Chondrocyte (in vitro differentiated cells): Measurements from ENCODE around the gene PRKG2. TPM values are rescaled to one million over a fixed set of nuclear protein-coding genes. Genes with fewer than 3 reads are reported as not detected.
A peak's percentile ranks its signal among the peaks of the same experiment; 100 is the strongest.

Experiments used
- DNase-seq: peaks from one replicate; pipeline ENCODE4 v3.0.0; 2021; ENCODE audit warnings: mixed read lengths, low spot score
- H3K27ac Mint-ChIP-seq: one replicate; pipeline ENCODE4 v1.8.0; 2021; ENCODE audit warnings: mild to moderate bottlenecking, moderate library complexity, mixed read lengths; ENCODE audit not compliant: unreplicated experiment
- H3K27me3 Mint-ChIP-seq: 2 replicates; pipeline ENCODE4 v1.8.0; 2021; ENCODE audit warnings: low read depth, mixed read lengths
- H3K36me3 Mint-ChIP-seq: 2 replicates; pipeline ENCODE4 v1.8.0; 2021; ENCODE audit warnings: low read depth, mixed read lengths
- H3K4me1 Mint-ChIP-seq: 2 replicates; pipeline ENCODE4 v1.8.0; 2021; ENCODE audit warnings: low read depth, mild to moderate bottlenecking, mixed read lengths
- H3K4me3 Mint-ChIP-seq: one replicate; pipeline ENCODE4 v1.8.0; 2021; ENCODE audit warnings: mild to moderate bottlenecking, moderate library complexity, mixed read lengths; ENCODE audit not compliant: unreplicated experiment
- H3K9me3 Mint-ChIP-seq: 2 replicates; pipeline ENCODE4 v1.8.0; 2021; ENCODE audit warnings: low read depth, mixed read lengths
- total RNA-seq: library from RNA; stranded (reverse); gene quantifications from 3 replicates; pipeline ENCODE4 v1.2.1, GENCODE V29; 2021
- TF ChIP-seq, protein P1 (sequence below): fragments of 200-600 bp; sonication (generic); IDR thresholded peaks from 2 replicates; pipeline ENCODE4 v1.5.0; 2021; ENCODE audit warnings: antibody characterized with exemption, mild to moderate bottlenecking, moderate library complexity

Gene PRKG2
- total RNA-seq, 1 donor from 2014 or later, result not detected

DNA sequence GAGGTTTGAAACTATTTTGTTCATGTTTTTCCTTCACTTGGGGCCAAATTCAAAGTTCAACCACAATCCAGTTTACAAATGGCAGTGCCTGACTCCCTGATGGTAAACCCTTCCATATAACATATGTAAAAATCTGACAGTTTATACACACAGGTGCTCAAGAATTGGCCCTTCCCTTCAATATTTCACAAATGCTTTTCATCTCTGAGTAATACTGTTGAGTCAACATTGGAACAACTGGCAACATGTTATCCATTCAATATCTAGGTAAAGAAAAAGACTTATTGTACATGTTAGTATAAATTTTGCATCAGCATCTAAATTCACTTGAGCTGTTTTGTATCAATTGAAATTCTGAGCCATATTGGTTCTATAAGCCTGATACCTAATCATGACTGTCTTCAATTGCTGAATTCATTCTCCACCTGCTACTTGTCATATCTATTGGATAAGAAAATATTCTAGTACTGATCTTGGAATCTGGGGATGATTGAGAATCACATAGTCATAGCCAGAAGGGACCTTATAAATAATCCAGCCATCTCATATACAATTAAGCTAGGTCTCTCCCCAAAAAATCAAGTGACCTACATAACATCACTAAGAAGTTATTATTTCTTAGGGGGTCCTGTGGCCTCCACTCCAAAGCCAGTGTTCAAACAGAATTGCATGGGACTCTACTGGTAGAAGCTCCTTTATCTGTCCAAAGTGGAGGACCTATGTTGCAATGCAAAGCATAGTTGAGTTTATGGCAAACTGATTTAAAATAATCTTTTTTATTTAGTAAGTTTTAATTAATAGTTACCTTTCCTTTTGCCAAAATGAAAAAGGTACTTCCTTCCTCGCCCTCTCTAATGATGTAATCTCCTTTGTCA, 61.9 kb downstream of the PRKG2 start:
- H3K4me1 Mint-ChIP-seq, result peaks cover 3% of the 10 kb centered on the region
- TF ChIP-seq, protein P1, sequence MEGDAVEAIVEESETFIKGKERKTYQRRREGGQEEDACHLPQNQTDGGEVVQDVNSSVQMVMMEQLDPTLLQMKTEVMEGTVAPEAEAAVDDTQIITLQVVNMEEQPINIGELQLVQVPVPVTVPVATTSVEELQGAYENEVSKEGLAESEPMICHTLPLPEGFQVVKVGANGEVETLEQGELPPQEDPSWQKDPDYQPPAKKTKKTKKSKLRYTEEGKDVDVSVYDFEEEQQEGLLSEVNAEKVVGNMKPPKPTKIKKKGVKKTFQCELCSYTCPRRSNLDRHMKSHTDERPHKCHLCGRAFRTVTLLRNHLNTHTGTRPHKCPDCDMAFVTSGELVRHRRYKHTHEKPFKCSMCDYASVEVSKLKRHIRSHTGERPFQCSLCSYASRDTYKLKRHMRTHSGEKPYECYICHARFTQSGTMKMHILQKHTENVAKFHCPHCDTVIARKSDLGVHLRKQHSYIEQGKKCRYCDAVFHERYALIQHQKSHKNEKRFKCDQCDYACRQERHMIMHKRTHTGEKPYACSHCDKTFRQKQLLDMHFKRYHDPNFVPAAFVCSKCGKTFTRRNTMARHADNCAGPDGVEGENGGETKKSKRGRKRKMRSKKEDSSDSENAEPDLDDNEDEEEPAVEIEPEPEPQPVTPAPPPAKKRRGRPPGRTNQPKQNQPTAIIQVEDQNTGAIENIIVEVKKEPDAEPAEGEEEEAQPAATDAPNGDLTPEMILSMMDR, result no peak
- H3K27ac Mint-ChIP-seq, result no peak overlapping the region
- H3K36me3 Mint-ChIP-seq, result no peaks in the 10 kb centered on the region
- H3K27me3 Mint-ChIP-seq, result peaks cover 1% of the 10 kb centered on the region
- peak overlapping the region; percentile 58 for H3K4me3 Mint-ChIP-seq
- H3K9me3 Mint-ChIP-seq, result peaks cover 8% of the 10 kb centered on the region
- DNase-seq, result no peak

DNA sequence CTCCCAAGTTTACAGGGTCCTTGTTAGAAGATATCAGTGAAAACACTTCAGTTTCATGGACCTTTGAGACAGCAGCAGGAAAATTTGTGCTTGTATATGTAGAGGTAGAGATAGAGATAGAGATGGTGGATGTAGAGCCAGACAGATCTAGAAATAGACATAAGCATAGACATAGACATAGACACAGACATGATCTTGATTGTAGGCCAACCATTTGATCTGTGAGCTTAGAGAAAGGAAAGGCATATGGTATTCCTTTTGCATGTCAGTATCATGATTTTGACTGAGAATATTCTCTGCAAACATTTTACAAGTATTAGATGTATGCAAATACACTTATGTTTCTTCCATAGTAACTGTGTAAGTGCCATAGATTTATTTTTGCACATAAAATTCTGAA, 65.0 kb downstream of the PRKG2 start:
- Mint-ChIP-seq H3K4me3 (no peak overlapping the region), H3K27me3 (peaks cover 1% of the 10 kb centered on the region), H3K4me1 (peaks cover 3% of the 10 kb centered on the region), H3K27ac (no peak overlapping the region), H3K9me3 (no peaks in the 10 kb centered on the region), H3K36me3 (no peaks in the 10 kb centered on the region)
- DNase-seq, result no peak
- TF ChIP-seq, protein P1, result no peak

DNA sequence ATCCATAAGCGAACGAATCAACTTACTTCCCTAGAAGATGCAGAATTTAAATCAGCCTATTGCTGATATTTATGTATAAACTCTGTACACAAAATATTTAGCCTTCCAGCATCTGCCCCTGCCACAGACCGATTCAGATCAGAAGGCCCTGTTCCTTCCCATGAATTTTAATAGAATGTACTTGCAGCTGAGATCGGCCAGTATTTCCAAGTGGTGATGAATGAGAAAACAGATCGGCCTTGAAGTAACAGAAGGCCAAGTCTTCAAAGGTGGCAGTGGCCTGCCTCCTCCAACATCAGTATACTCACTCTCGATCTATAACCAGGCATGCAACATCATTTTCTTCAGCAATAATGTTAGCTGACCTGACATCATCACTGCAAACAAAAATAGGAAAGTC, 66.4 kb downstream of the PRKG2 start:
- Mint-ChIP-seq H3K27ac (no peak overlapping the region), H3K27me3 (peaks cover 1% of the 10 kb centered on the region), H3K4me1 (peaks cover under 1% of the 10 kb centered on the region), H3K36me3 (no peaks in the 10 kb centered on the region), H3K9me3 (no peaks in the 10 kb centered on the region), H3K4me3 (no peak overlapping the region)
- TF ChIP-seq, protein P1, result no peak
- DNase-seq, result no peak

DNA sequence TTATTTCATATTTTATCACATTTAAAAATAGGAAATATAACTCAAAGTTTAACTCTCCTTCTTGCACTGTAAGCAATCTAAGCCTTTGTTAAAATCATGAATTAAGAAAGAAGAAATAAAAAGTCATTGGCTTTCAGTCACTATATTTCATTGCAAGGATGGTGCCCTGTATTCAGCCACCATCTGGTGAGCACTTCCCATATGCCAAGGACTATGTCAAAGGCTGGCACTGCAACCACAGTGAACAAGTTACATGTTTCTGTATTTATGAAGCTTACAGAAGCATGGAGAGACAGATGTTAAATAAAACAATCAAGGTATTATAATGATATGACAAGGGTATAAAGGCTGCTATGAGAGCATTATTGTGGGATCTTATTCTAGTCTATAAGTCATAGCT, 68.6 kb downstream of the PRKG2 start:
- Mint-ChIP-seq H3K4me1 (no peaks in the 10 kb centered on the region), H3K36me3 (no peaks in the 10 kb centered on the region), H3K27ac (no peak overlapping the region), H3K4me3 (no peak overlapping the region), H3K27me3 (peaks cover 5% of the 10 kb centered on the region), H3K9me3 (no peaks in the 10 kb centered on the region)
- TF ChIP-seq, protein P1, result no peak
- no peak for DNase-seq

DNA sequence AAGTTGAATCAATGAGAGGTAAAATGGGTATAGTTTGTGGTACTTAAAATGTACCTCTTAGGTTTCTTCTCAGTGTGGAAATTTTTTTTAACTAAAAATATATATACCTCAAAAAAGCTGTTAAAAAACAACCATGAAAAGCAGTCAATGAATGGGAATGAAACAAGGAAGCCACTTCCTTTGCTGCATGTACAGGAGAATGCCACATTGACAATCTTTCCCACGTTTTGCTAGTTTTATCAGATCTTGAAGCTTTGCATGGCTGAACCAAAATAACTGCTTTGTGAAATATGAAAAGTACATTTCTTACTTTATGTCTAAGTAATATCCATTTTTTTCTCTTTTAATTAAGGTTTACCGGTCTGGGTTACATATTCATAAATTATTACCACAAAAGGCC, 71.8 kb downstream of the PRKG2 start:
- H3K27me3 Mint-ChIP-seq, result peaks cover 7% of the 10 kb centered on the region
- H3K4me3 Mint-ChIP-seq, result no peak overlapping the region
- H3K4me1 Mint-ChIP-seq, result no peaks in the 10 kb centered on the region
- TF ChIP-seq, protein P1, result no peak
- DNase-seq, result no peak
- no peaks in the 10 kb centered on the region for H3K36me3 Mint-ChIP-seq
- H3K9me3 Mint-ChIP-seq, result no peaks in the 10 kb centered on the region
- H3K27ac Mint-ChIP-seq, result no peak overlapping the region
